K562 (cell line): ENCODE data around the gene CENPU.

Experiments
- CHD2 ChIP-seq: IDR thresholded peaks from 2 replicates; pipeline ENCODE4 v1.6.1; 2011; ENCODE audit warnings: low read depth, low read length
- MAFK ChIP-seq: IDR thresholded peaks from 2 replicates; pipeline ENCODE4 v1.6.1; 2011; ENCODE audit warnings: low read length, improper control_type of control experiment
- MXD1 ChIP-seq: fragments of 250-450 bp; sonication (Bioruptor Pico); IDR thresholded peaks from 2 replicates; pipeline ENCODE4 v1.8.0; 2021; ENCODE audit warnings: borderline replicate concordance, mild to moderate bottlenecking, moderate library complexity; ENCODE audit not compliant: poor library complexity, severe bottlenecking
- ZNF263 ChIP-seq: sonication (generic); formaldehyde crosslinking; IDR thresholded peaks from 2 replicates; pipeline ENCODE4 v1.8.0; 2022; ENCODE audit warnings: mild to moderate bottlenecking, missing genetic modification reagents, borderline replicate concordance

- TF ChIP-seq CHD2 (no peak), MXD1 (CRISPR knock-in tag) (no peak), MAFK (no peak), ZNF263 (CRISPR knock-in tag) (no peak)
Measured at GRCh38 chr4:184755278-184755677, 21.4 kb upstream of the CENPU start.
